Spleen (tissue), 11 donors: ENCODE data around the gene NSD2. TPM values are rescaled to one million over a fixed set of nuclear protein-coding genes. Genes with fewer than 3 reads are reported as not detected.

Experiments used
- DNase-seq: peaks from one replicate; pipeline ENCODE4 v3.0.0-alpha.2; 2020
- H3K27ac ChIP-seq, 8 donors: fragments of 200-600 bp; sonication (generic) in 7 of 8; 1 replicate in 4 of 8; 2 replicates in 4 of 8; pipeline versions ENCODE4 v1.5.0 to v1.8.0; 2016 to 2021; ENCODE audit warnings: inconsistent platforms in 4 of 8, mild to moderate bottlenecking in 4 of 8, moderate library complexity in 1 of 8
- H3K27me3 ChIP-seq, 7 donors: fragments of 200-600 bp; sonication (generic) in 6 of 7; replicated peaks in 1 of 7; 1 replicate in 4 of 7; 2 replicates in 3 of 7; pipeline versions ENCODE4 v1.5.0 to v1.8.0; 2016 to 2021; ENCODE audit warnings: inconsistent platforms in 3 of 7, mild to moderate bottlenecking in 1 of 7
- H3K36me3 ChIP-seq, 6 donors: fragments of 200-600 bp; sonication (generic) in 5 of 6; 1 replicate in 4 of 6; 2 replicates in 2 of 6; pipeline versions ENCODE4 v1.5.0 to v1.8.0; 2016 to 2021; ENCODE audit warnings: inconsistent platforms in 2 of 6
- H3K4me1 ChIP-seq, 6 donors: fragments of 200-600 bp; sonication (generic) in 5 of 6; 1 replicate in 3 of 6; 2 replicates in 3 of 6; pipeline versions ENCODE4 v1.5.0 to v1.8.0; 2016 to 2021; ENCODE audit warnings: inconsistent platforms in 3 of 6
- H3K4me3 ChIP-seq, 8 donors: fragments of 200-600 bp; sonication (generic) in 7 of 8; 1 replicate in 4 of 8; 2 replicates in 4 of 8; pipeline versions ENCODE4 v1.5.0 to v1.8.0; 2016 to 2021; ENCODE audit warnings: inconsistent platforms in 4 of 8, mild to moderate bottlenecking in 4 of 8, moderate library complexity in 2 of 8
- H3K9me3 ChIP-seq, 8 donors: fragments of 200-600 bp; sonication (generic) in 7 of 8; 1 replicate in 4 of 8; 2 replicates in 4 of 8; pipeline versions ENCODE4 v1.5.0 to v1.8.0; 2016 to 2021; ENCODE audit warnings: inconsistent platforms in 4 of 8
- POLR2A ChIP-seq, 3 donors: fragments of 450-650 bp; IDR thresholded peaks; one replicate each; pipeline ENCODE4 v1.5.1; 2017; ENCODE audit warnings: antibody characterized with exemption in 3 of 3, mild to moderate bottlenecking in 1 of 3
- POLR2AphosphoS5 ChIP-seq, 3 donors: sonication (generic); formaldehyde crosslinking; IDR thresholded peaks; one replicate each; pipeline ENCODE4 v1.5.1; 2017; ENCODE audit warnings: antibody characterized with exemption in 3 of 3
- WGBS, 5 donors: extraction: QIAGEN DNeasy Blood & Tissue Kit in 3 of 5; methylation state at CpG; one replicate each; pipeline versions ENCODE4 v1.1.5 to v1.1.7; 2013 to 2018; 5-methylcytosine and 5-hydroxymethylcytosine counted together
- intact Hi-C: fragments of 100-400 bp; cut with DNase I; formaldehyde crosslinking; loops from one replicate; pipeline ENCODE4 v1.15.0; 2023; ENCODE audit warnings: low total_unique reads
- polyA plus RNA-seq, 3 donors: library from polyadenylated mRNA; stranded (reverse); fragments of 200-250 nt; gene quantifications; one replicate each; pipeline ENCODE4 v1.2.1, GENCODE V29; 2013
- total RNA-seq, 7 donors: library from RNA; depleted of rRNA in 3 of 7; stranded (reverse); fragments of >200 nt in 3 of 7; fragmentation: NEBNext Ultra II Directional in 4 of 7; extraction: Animal tissue kit (Norgen Biotek cat#: 25700) in 4 of 7; gene quantifications; one replicate each; pipeline versions ENCODE4 v1.1.0 to v1.2.1, GENCODE V29; 2016 to 2021
- TF ChIP-seq, protein P1 (sequence below), 11 experiments: fragments of 200-600 bp in 7 of 11; fragments of 450-650 bp in 4 of 11; sonication (generic) in 4 of 11; IDR thresholded peaks in 8 of 11; conservative IDR thresholded peaks in 3 of 11; 1 replicate in 7 of 11; 2 replicates in 4 of 11; pipeline versions ENCODE4 v1.4.0 to v1.8.0; 2016 to 2021; ENCODE audit warnings: antibody characterized with exemption in 11 of 11, inconsistent platforms in 4 of 11, mild to moderate bottlenecking in 1 of 11
- donor health status: healthy with polysubstance abuse.
- donor health status: DM: no; HTN: no; CAD: no; lungs with moderate emphysema.
- donor health status: DM: no; HTN: no; CAD: no.
- donor health status: Bipolar disorder and iron deficiency.
- donor health status: healthy.
- donor health status: DM: no; HTN: no; CAD: no.
- donor health status: DM: yes; HTN: yes; CAD: no.

Gene NSD2
- total and polyA plus RNA-seq, 10 donors, result 7.1 to 58.9 (median 47.8) TPM

DNA sequence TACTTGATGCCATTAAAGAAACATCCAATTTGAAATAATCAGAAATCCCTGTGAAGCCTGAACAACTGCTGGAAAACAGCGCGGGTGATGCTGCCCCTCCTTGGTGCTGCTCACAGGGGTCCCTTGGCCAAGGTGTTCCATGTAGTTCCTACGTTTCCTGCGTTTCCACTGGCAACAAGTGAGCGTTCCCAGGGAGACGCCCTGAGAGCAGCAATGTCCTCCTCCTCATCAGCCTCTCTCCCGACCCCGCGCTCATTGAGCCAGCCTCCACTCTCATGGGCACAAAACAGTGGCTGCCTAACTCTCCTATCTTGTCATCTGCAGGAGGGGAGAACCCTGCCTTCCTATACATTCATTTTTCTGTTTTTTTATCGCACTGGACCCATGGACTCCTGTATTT, 34.1 kb upstream of the NSD2 start:
- H3K36me3 ChIP-seq, result peaks cover 0 to 100% (median 87%) of the 10 kb centered on the region in 6 donors
- 94 to 98% (median 96%) methylated on average over 10 of the region's 10 CpGs for WGBS, 5 donors
- TF ChIP-seq POLR2AphosphoS5 (IDR thresholded peaks at IDR 0.05), result no peak
- TF ChIP-seq, protein P1, sequence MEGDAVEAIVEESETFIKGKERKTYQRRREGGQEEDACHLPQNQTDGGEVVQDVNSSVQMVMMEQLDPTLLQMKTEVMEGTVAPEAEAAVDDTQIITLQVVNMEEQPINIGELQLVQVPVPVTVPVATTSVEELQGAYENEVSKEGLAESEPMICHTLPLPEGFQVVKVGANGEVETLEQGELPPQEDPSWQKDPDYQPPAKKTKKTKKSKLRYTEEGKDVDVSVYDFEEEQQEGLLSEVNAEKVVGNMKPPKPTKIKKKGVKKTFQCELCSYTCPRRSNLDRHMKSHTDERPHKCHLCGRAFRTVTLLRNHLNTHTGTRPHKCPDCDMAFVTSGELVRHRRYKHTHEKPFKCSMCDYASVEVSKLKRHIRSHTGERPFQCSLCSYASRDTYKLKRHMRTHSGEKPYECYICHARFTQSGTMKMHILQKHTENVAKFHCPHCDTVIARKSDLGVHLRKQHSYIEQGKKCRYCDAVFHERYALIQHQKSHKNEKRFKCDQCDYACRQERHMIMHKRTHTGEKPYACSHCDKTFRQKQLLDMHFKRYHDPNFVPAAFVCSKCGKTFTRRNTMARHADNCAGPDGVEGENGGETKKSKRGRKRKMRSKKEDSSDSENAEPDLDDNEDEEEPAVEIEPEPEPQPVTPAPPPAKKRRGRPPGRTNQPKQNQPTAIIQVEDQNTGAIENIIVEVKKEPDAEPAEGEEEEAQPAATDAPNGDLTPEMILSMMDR (IDR thresholded peaks at IDR 0.05 in 8 of 11, conservative IDR thresholded peaks at IDR 0.05 in 3 of 11), result no peak
- no peak for TF ChIP-seq POLR2A (IDR thresholded peaks at IDR 0.05)
- intact Hi-C loops, result no loop called here
- H3K4me3 ChIP-seq, result no peak overlapping the region
- H3K9me3 ChIP-seq, result no peaks in the 10 kb centered on the region
- peaks cover 0 to 25% (median 14%) of the 10 kb centered on the region in 6 donors for H3K4me1 ChIP-seq
- DNase-seq, result no peak
- no peak overlapping the region for H3K27ac ChIP-seq
- H3K27me3 ChIP-seq, result no peaks in the 10 kb centered on the region

DNA sequence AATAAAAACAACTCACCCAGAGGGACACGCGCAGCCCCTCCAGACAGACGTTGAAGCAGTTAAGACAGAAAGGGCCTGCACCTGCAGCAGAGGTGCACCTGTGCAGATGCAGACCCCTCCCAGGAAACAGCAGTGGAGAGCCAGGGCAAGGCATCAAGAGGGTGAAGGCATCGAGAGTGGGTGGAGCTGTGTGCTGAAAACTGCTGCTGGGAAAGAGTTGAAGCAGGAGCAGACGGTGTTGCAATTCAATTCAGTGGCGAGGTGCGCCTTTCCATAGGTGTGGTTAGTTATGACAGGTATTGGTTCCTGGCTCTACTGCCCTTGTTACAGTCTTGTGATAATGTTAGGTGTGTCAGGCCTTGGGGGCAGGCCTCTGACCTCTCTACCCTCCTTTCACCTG, 31.9 kb upstream of the NSD2 start:
- H3K4me3 ChIP-seq, result no peak overlapping the region
- intact Hi-C loops, result no loop called here
- H3K9me3 ChIP-seq, result no peaks in the 10 kb centered on the region
- TF ChIP-seq POLR2A (IDR thresholded peaks at IDR 0.05) (no peak), POLR2AphosphoS5 (IDR thresholded peaks at IDR 0.05) (no peak)
- TF ChIP-seq, protein P1 (IDR thresholded peaks at IDR 0.05 in 8 of 11, conservative IDR thresholded peaks at IDR 0.05 in 3 of 11), result no peak
- 72 to 91% (median 79%) methylated on average over 7 of the region's 7 CpGs for WGBS, 5 donors
- no peak for DNase-seq
- no peak overlapping the region for H3K27ac ChIP-seq
- no peaks in the 10 kb centered on the region for H3K27me3 ChIP-seq
- H3K36me3 ChIP-seq, result peaks cover 0 to 100% (median 79%) of the 10 kb centered on the region in 6 donors
- peaks cover 0 to 6% (median 2%) of the 10 kb centered on the region in 6 donors for H3K4me1 ChIP-seq

DNA sequence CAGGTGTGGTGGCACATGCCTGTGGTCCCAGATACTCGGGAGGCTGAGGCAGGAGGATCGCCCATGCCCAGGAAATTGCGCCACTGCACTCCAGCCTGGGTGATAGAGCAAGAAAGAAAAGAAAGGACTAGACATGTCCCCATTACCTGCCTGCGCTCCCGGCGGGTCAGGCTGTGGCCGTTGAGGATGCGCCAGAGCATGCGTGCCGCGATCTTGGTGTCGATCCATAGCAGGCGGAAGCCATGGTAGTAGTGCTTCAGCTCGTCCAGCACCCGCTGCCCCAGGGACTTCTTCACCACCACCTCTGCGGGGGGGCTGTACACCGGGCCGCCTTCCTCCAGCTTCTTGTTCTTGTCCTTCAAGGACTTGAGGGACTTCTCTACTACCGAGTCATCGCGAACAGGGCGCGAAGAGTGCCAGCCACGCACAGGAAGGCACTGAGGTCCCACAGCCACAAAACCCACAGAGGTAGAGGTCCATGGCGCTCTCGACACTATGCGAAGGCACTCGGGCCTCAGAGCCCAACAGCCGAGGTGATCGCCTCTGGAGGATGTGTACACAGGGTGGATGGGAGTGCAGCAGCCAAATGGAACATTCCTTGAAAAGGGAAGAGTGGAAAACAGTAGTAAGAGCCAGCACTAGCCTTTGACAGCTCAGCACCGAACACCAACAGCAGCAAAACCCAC, 29.8 kb upstream of the NSD2 start:
- H3K27me3 ChIP-seq, result no peaks in the 10 kb centered on the region
- TF ChIP-seq POLR2AphosphoS5 (IDR thresholded peaks at IDR 0.05) (no peak), POLR2A (IDR thresholded peaks at IDR 0.05) (no peak)
- TF ChIP-seq, protein P1 (IDR thresholded peaks at IDR 0.05 in 8 of 11, conservative IDR thresholded peaks at IDR 0.05 in 3 of 11), result no peak
- peaks cover 0 to 100% (median 69%) of the 10 kb centered on the region in 6 donors for H3K36me3 ChIP-seq
- no peak for DNase-seq
- H3K9me3 ChIP-seq, result no peaks in the 10 kb centered on the region
- 82 to 88% (median 85%) methylated on average over 31 of the region's 31 CpGs for WGBS, 5 donors
- intact Hi-C loops, result no loop called here
- H3K27ac ChIP-seq, result no peak overlapping the region
- no peaks in the 10 kb centered on the region for H3K4me1 ChIP-seq
- H3K4me3 ChIP-seq, result no peak overlapping the region

DNA sequence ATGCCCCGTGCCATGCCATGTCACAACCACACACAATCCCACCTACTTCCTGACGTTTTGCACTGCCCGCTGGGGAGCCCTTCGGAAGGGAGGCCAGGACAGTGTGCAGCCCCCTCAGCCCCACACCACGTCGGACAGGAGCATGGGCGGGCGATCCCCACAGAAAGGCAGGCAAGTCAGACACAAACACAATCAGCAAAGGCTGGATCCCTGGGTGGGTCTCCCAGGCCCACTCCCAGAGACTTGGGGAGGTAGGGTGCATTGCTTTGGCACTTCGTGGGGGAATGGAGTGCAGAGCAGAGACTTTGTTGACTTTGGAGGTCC, 29.3 kb upstream of the NSD2 start:
- H3K27me3 ChIP-seq, result no peaks in the 10 kb centered on the region
- H3K36me3 ChIP-seq, result peaks cover 0 to 100% (median 66%) of the 10 kb centered on the region in 6 donors
- DNase-seq, result no peak
- TF ChIP-seq POLR2AphosphoS5 (IDR thresholded peaks at IDR 0.05) (no peak), POLR2A (IDR thresholded peaks at IDR 0.05) (no peak)
- TF ChIP-seq, protein P1 (IDR thresholded peaks at IDR 0.05 in 8 of 11, conservative IDR thresholded peaks at IDR 0.05 in 3 of 11), result no peak
- no peak overlapping the region for H3K27ac ChIP-seq
- no peaks in the 10 kb centered on the region for H3K9me3 ChIP-seq
- H3K4me1 ChIP-seq, result no peaks in the 10 kb centered on the region
- intact Hi-C loops, result no loop called here
- 59 to 89% (median 78%) methylated on average over 8 to 9 of the region's 9 CpGs for WGBS, 5 donors
- H3K4me3 ChIP-seq, result no peak overlapping the region
